Epithelial cell of esophagus (primary cell): Measurements from ENCODE around the gene CAVIN3.

Experiments used
- DNase-seq: peaks from one replicate; pipeline ENCODE4 v3.0.0; 2010; ENCODE audit warnings: low read depth
- H3K4me3 ChIP-seq: 2 replicates; pipeline ENCODE4 v1.5.1; 2011; ENCODE audit warnings: mild to moderate bottlenecking, low read length, control low read depth
- CTCF ChIP-seq: IDR thresholded peaks from 2 replicates; pipeline ENCODE4 v1.5.1; 2011; ENCODE audit warnings: low read depth, mild to moderate bottlenecking, low read length, control low read depth, inconsistent platforms; ENCODE audit not compliant: insufficient read depth; ENCODE audit errors: missing control alignments

Gene CAVIN3

DNA sequence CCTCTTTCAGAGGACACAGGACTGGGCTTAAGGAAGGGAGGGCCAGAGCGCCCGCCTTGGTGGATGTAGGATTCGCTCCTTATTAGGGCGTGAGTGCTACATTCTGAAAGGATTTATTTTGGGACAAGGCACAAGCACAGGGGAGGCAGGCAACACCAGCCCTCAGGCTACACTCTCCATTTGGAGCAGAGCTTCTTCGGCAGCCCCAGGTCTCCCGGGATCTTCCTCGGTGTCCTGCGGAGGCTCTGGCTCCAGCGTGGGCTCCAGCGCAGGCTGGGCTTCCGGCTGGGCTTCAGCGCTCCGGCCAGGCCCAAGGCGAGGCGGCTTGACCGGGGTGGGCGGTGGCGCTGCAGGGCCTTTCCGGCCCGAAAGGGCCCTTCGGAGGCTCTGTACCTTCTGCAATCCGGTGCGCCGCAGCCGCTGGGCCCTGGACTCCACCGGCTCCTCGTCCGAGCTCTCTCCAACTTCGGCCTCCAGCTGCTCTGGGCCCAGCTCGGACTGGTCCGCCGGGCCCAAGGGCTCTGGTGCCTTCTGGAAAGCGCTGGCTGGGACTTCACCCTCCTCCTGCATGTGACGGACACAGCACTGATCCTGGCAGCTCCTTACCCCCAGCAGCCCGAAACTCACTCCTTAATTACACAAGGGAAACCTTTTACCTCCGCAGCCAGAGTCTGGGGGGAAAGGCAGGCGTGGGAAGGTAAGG lies 1.1 kb downstream of the CAVIN3 start:
- H3K4me3 ChIP-seq: peak overlapping the region; percentile 55
- TF ChIP-seq CTCF: no peak
- peak; percentile 16 for DNase-seq

GRCh38 chr11:6318204-6318603 lies 2.1 kb downstream of the CAVIN3 start:
- no peak for DNase-seq
- TF ChIP-seq CTCF: no peak
- no peak overlapping the region for H3K4me3 ChIP-seq

GRCh38 chr11:6315811-6316425 lies 4.4 kb downstream of the CAVIN3 start:
- H3K4me3 ChIP-seq: no peak overlapping the region
- peak; percentile 96 for TF ChIP-seq CTCF
- DNase-seq: peak; percentile 66

DNA sequence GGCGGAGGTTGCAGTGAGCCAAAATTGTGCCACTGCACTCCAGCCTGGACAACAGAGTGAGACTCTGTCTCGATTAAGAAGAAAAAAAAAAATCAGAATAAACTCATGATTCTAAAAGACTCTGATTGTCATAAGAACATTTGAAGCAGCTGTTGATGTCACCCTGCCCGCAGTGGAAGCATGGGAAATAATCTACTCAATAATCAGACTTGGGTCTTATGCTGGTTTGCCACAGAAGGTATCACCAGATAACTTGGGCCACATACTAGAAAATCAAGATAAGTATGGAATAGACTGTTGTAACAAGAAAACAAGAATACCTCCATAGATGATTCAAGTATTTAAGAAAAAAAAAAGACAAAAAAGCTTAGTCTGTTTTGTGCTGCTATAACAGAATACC lies 8.2 kb downstream of the CAVIN3 start:
- DNase-seq: no peak
- TF ChIP-seq CTCF: no peak
- no peak overlapping the region for H3K4me3 ChIP-seq

DNA sequence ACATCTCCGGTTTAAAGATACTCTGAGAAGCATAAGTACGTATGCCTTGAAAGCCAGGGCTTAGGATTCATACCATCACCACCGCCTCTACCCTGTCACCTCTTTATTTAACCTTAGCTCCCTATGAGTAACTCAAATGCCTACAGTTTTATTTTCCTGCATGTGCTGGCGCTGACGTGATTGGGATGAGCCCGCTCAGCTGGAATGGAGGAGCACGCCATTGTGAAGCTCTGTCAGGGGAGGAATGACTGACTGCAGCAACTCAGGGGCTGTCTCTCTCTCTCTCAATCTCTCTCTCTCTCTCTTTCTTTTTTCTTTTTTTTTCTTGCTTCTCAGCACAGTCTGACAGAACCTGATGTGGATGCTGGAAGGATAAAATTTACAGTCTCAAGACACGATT lies 12.4 kb downstream of the CAVIN3 start:
- H3K4me3 ChIP-seq: no peak overlapping the region
- peak; percentile 58 for DNase-seq
- no peak for TF ChIP-seq CTCF

- DNase-seq: no peak
- H3K4me3 ChIP-seq: no peak overlapping the region
- no peak for TF ChIP-seq CTCF
These were observed 15.0 kb downstream of the CAVIN3 start for GRCh38 chr11:6305297-6305696.

DNA sequence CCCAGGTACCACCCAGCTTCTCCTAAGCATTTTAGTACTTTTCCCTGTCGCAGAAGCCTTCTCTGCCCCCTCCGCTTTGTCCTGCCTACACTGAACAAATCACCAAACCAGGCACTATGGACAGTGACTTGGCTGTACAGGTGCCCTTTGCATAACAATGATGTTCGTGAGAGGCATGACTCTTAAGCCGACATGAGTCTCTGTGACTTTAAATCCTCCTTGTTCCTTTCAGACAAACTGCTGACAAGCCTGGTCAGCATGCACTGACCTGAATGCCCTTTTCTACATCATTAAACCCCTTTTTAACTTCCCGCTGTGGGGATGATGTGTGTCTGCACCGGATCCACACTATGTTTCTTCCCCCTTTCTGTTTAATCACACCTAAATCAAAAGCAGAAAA lies 16.6 kb downstream of the CAVIN3 start:
- no peak for DNase-seq
- no peak for TF ChIP-seq CTCF
- H3K4me3 ChIP-seq: no peak overlapping the region
